ENCODE data around the gene ATE1. TPM values are rescaled to one million over a fixed set of nuclear protein-coding genes. Genes with fewer than 3 reads are reported as not detected.

ATE1 gene
- total and polyA plus RNA-seq, 2 of the 4 experiments (the other 2 are of a cell fraction), result 6.4 to 27.8 TPM

DNA sequence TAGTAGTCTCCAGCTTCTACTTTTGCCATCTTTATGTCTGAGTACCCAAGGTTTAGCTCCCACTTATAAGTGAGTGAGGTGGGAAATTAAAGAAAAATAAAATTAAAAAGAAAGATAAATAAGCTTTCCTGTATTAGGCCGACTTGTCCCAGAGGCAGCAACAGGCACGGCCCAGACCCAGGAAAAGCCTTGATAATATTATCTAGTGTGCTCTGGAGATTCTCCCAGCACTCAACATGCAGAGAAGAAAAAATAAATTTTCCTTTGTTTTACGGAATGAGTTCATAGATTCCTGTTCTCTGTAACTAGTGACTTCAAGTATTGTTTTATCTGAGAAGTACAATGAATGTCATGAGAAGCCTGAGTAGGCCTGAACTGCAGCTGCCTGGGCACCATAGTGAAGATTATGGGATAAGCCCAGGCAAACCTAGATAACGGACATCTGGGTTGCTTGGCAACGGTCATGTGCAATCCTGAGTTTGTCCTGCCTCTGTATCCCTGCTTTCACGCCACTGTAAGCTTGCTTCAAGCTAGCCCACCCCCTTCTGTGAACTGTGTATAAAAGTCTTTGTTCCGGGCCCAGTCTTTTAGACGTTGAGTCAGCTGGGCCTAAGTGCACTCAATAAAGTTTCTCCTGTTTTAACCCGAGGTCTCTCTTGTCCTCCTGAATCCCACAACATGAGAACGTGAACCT is 6.4 kb downstream of the ATE1 start:
- no peak overlapping the region for H2AFZ ChIP-seq (replicated peaks; ENCODE audit: low read length, poor library complexity)
- H3K27me3 ChIP-seq (ENCODE audit: control insufficient read depth, insufficient read depth, low read length), result no peaks in the 10 kb centered on the region
- H3K36me3 ChIP-seq (ENCODE audit: control insufficient read depth, insufficient read depth, low read length), result peaks cover 8% of the 10 kb centered on the region
- in situ Hi-C loops (cut with MboI; ENCODE audit: low sequenced_read_pairs) (no loop called here), dilution Hi-C loops (cut with HindIII; ENCODE audit: low sequenced_read_pairs, unreplicated experiment) (no loop called here), intact Hi-C loops (cut with micrococcal nuclease) (loop anchor here (10.0 kb wide), 1 partner anchor 343 kb away; no protein-coding TSS in a partner anchor)
- no peak overlapping the region for H3K4me3 ChIP-seq (ENCODE audit: insufficient read depth, low read depth, low read length)
- BruUV-seq (replicated peaks), result no TSS peak
- CTCF ChIA-PET, result no interaction called here
- no peaks in the 10 kb centered on the region for H3K4me1 ChIP-seq (ENCODE audit: control insufficient read depth, insufficient read depth, low read length)
- H4K8ac ChIP-seq (ENCODE audit: low read depth in 2 of 2, low read length in 2 of 2), result no peak overlapping the region
- WGBS, 2 experiments (ENCODE audit: extremely low coverage in 2 of 2, insufficient read length in 1 of 2), result no CpG with 5 or more reads among the region's 10 CpGs
- H4K5ac ChIP-seq (ENCODE audit: low read depth, low read length), result no peak overlapping the region
- H2BK15ac ChIP-seq (ENCODE audit: low read depth, low read length), result no peak overlapping the region
- TF ChIP-seq RCOR1 (IDR thresholded peaks at IDR 0.05; ENCODE audit: insufficient replicate concordance, low read length), result no peak
- TF ChIP-seq FOS (IDR thresholded peaks at IDR 0.05; ENCODE audit: low read depth, low read length), result no peak
- no peak for TF ChIP-seq RAD21 (IDR thresholded peaks at IDR 0.05; ENCODE audit: low read length)
- no peak overlapping the region for H3K56ac ChIP-seq (ENCODE audit: extremely low read depth, insufficient read depth, low read length)
- H3K4ac ChIP-seq (ENCODE audit: low read depth, low read length), result no peak overlapping the region
- H3K18ac ChIP-seq (ENCODE audit: low read depth, low read length), result no peak overlapping the region
- no peak overlapping the region for H3K27ac ChIP-seq (ENCODE audit: insufficient read depth, low read length)
- no peak overlapping the region for H3K9ac ChIP-seq (ENCODE audit: low read depth, low read length)
- no peak for DNase-seq
- no peak overlapping the region for H4K91ac ChIP-seq (ENCODE audit: insufficient read depth, low read depth, low read length)
- peaks cover 19 to 26% of the 10 kb centered on the region in 2 experiments for H3K79me1 ChIP-seq (ENCODE audit: low read depth in 1 of 2, low read length in 2 of 2)
- H3K9me1 ChIP-seq (ENCODE audit: insufficient read depth, low read length), result peaks cover 6% of the 10 kb centered on the region; the same call in 1 of the 2 replicates
- no peak overlapping the region for H2BK120ac ChIP-seq (ENCODE audit: low read depth, low read length)
- POLR2A ChIA-PET (ENCODE audit: unreplicated experiment), result no interaction called here
- no peaks in the 10 kb centered on the region for H3K9me3 ChIP-seq (ENCODE audit: control insufficient read depth, insufficient read depth, low read length)
- H3K23ac ChIP-seq (ENCODE audit: low read depth, low read length), result no peak overlapping the region
- no peak overlapping the region for H3K14ac ChIP-seq (replicated peaks; ENCODE audit: low read depth, low read length)
- no peak for ATAC-seq (ENCODE audit: low read depth)
- H2AK9ac ChIP-seq (replicated peaks; ENCODE audit: low read depth, low read length, poor library complexity), result no peak overlapping the region
- no peak overlapping the region for H3K4me2 ChIP-seq (ENCODE audit: low read depth, low read length)
- H2BK5ac ChIP-seq (ENCODE audit: low read depth, low read length, poor library complexity, severe bottlenecking), result no peak overlapping the region
- no peak overlapping the region for H2AK5ac ChIP-seq (ENCODE audit: low read depth, low read length)
- no peaks in the 10 kb centered on the region for H4K20me1 ChIP-seq (ENCODE audit: insufficient read depth, low read length)
- no peak overlapping the region for H2BK20ac ChIP-seq (ENCODE audit: low read depth, low read length)
